Ishikawa (cell line): ENCODE measurements around the gene CAMK4.

Source experiments
- EP300 ChIP-seq: IDR thresholded peaks from 2 replicates; pipeline ENCODE4 v1.6.1; 2012; ENCODE audit warnings: borderline replicate concordance
- TAF1 ChIP-seq: IDR thresholded peaks from 2 replicates; pipeline ENCODE4 v1.6.1; 2012; ENCODE audit warnings: low read depth, mild to moderate bottlenecking

DNA sequence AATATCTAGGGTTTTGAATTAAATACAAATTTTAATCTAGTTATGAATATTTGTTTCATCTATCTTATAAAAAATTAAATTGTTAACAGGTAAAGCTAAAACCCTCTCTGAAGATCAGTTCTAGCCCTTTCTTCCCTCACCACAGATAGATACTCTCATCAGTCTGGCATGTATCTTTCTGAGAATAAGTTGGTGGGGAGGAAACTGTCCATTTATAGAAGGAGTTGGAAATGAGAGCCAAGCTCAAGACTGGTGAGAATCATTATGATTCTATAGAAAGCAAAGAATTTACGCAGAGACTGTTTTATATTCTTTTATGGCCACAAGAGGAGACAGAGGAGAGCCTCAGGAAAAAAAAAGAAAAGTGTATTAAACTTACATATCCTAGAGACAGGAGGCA lies 229.1 kb downstream of the CAMK4 start:
- TF ChIP-seq EP300 (no peak), TAF1 (no peak)
